ENCODE results near the gene TAF1B. TPM values are rescaled to one million over a fixed set of nuclear protein-coding genes. Genes with fewer than 3 reads are reported as not detected.

TAF1B gene
- total RNA-seq, 1 donor from 2014 or later = 19.0 TPM

GRCh38 chr2:9807555-9808305 lies 35.5 kb upstream of the TAF1B start:
- no peak for DNase-seq (ENCODE audit: low read depth in 2 of 2)

GRCh38 chr2:9808334-9809063 lies 34.8 kb upstream of the TAF1B start:
- no peak for DNase-seq (ENCODE audit: low read depth in 2 of 2)

- DNase-seq (ENCODE audit: low read depth in 2 of 2) = no peak
Measured at GRCh38 chr2:9809064-9809356, 34.3 kb upstream of the TAF1B start.

GRCh38 chr2:9809448-9810088 lies 33.7 kb upstream of the TAF1B start:
- no peak for DNase-seq (ENCODE audit: low read depth in 2 of 2)

- DNase-seq (ENCODE audit: low read depth in 2 of 2) = no peak
Measured at GRCh38 chr2:9811216-9811615, 32.1 kb upstream of the TAF1B start.

GRCh38 chr2:9811679-9812511 lies 31.4 kb upstream of the TAF1B start:
- DNase-seq (ENCODE audit: low read depth in 2 of 2) = no peak

- DNase-seq (ENCODE audit: low read depth in 2 of 2) = no peak
Measured at GRCh38 chr2:9812945-9813311, 30.3 kb upstream of the TAF1B start.

GRCh38 chr2:9813312-9814128 lies 29.8 kb upstream of the TAF1B start:
- DNase-seq (ENCODE audit: low read depth in 2 of 2) = peak; percentile 60 to 73

- no peak for DNase-seq (ENCODE audit: low read depth in 2 of 2)
Measured at GRCh38 chr2:9814129-9814868, 29.0 kb upstream of the TAF1B start.

- no peak for DNase-seq (ENCODE audit: low read depth in 2 of 2)
Measured at GRCh38 chr2:9815076-9815475, 28.2 kb upstream of the TAF1B start.

- no peak for DNase-seq (ENCODE audit: low read depth in 2 of 2)
Measured at GRCh38 chr2:9815844-9816279, 27.4 kb upstream of the TAF1B start.

- DNase-seq (ENCODE audit: low read depth in 2 of 2) = no peak
Measured at GRCh38 chr2:9818097-9818496, 25.2 kb upstream of the TAF1B start.

GRCh38 chr2:9819551-9819950 lies 23.7 kb upstream of the TAF1B start:
- DNase-seq (ENCODE audit: low read depth in 2 of 2) = no peak

- DNase-seq (ENCODE audit: low read depth in 2 of 2) = no peak
Measured at GRCh38 chr2:9820020-9820973, 23.0 kb upstream of the TAF1B start.

GRCh38 chr2:9821805-9822445 lies 21.3 kb upstream of the TAF1B start:
- no peak for DNase-seq (ENCODE audit: low read depth in 2 of 2)

GRCh38 chr2:9824441-9824840 lies 18.8 kb upstream of the TAF1B start:
- no peak for DNase-seq (ENCODE audit: low read depth in 2 of 2)

- DNase-seq (ENCODE audit: low read depth in 2 of 2) = peak in 1 of 2 donors; percentile 59
Measured at GRCh38 chr2:9824956-9825720, 18.1 kb upstream of the TAF1B start.

- DNase-seq (ENCODE audit: low read depth in 2 of 2) = no peak
Measured at GRCh38 chr2:9826208-9826607, 17.1 kb upstream of the TAF1B start.
